SKM-1 treated with dmso at 0.1 percent for 144 hours (cell line): ENCODE results near the gene SERPINA5.

Experiments used
- DNase-seq: peaks from one replicate; lab custom pipeline; 2025; ENCODE audit not compliant: unreplicated experiment; lab: John Stamatoyannopoulos, UW

SERPINA5 gene

GRCh38 chr14:94581127-94581999, at the start of gene SERPINA5:
Gene SERPINA5, plus strand, starts transcription at chr14:94581426. Its CDS starts 5,937 bp downstream, at chr14:94587363.
- DNase-seq = no peak

GRCh38 chr14:94532447-94532846, 48.8 kb upstream of the SERPINA5 start:
- no peak for DNase-seq

- no peak for DNase-seq
These were observed 45.7 kb upstream of the SERPINA5 start for GRCh38 chr14:94535506-94535905.

- DNase-seq = no peak
These were observed 44.4 kb upstream of the SERPINA5 start for GRCh38 chr14:94536836-94537235.

- DNase-seq = no peak
These were observed 43.0 kb upstream of the SERPINA5 start for GRCh38 chr14:94538070-94538740.

GRCh38 chr14:94539181-94539580, 42.0 kb upstream of the SERPINA5 start:
- DNase-seq = no peak

- DNase-seq = no peak
These were observed 41.0 kb upstream of the SERPINA5 start for GRCh38 chr14:94540031-94540794.

GRCh38 chr14:94541234-94541975, 39.8 kb upstream of the SERPINA5 start:
- DNase-seq = no peak

GRCh38 chr14:94542111-94542810, 39.0 kb upstream of the SERPINA5 start:
- no peak for DNase-seq

GRCh38 chr14:94542811-94543440, 38.3 kb upstream of the SERPINA5 start:
- no peak for DNase-seq

- DNase-seq = no peak
These were observed 37.6 kb upstream of the SERPINA5 start for GRCh38 chr14:94543449-94544124.

- DNase-seq = no peak
These were observed 36.5 kb upstream of the SERPINA5 start for GRCh38 chr14:94544726-94545125.

GRCh38 chr14:94545131-94545841, 35.9 kb upstream of the SERPINA5 start:
- no peak for DNase-seq

GRCh38 chr14:94547151-94547680, 34.0 kb upstream of the SERPINA5 start:
- no peak for DNase-seq

GRCh38 chr14:94547726-94548125, 33.5 kb upstream of the SERPINA5 start:
- DNase-seq = no peak

GRCh38 chr14:94548131-94548998, 32.9 kb upstream of the SERPINA5 start:
- no peak for DNase-seq
